GM12878 (cell line): ENCODE data around the gene MED25. TPM values are rescaled to one million over a fixed set of nuclear protein-coding genes. Genes with fewer than 3 reads are reported as not detected.

Experiments used
- ATAC-seq: fragments of 200-7000 bp; cut with Tn5 transposase; 3 replicates; pipeline ENCODE4 v1.9.1; 2020; ENCODE audit warnings: mild to moderate bottlenecking, moderate library complexity
- BruUV-seq: library from RNA; stranded (reverse); fragments of 400-500 nt; replicated peaks from 2 replicates; lab custom pipeline; 2021; lab: Mats Ljungman, UMichigan
- CTCF ChIA-PET: fragments of 300-600 bp; sonication (Branson Sonifier 250); formaldehyde crosslinking; extraction: SDS; loops from one replicate; lab custom pipeline; 2021; ENCODE audit warnings: inconsistent platforms; lab: Yijun Ruan, JAX
- POLR2A ChIA-PET: fragments of 350-600 bp; formaldehyde crosslinking; extraction: SDS; loops from one replicate; lab custom pipeline; 2021; ENCODE audit warnings: inconsistent platforms; lab: Charles Lee
- RAD21 ChIA-PET: fragments of 300-600 bp; sonication (Branson Sonifier 250); formaldehyde crosslinking; loops from one replicate; lab custom pipeline; 2023; ENCODE audit warnings: antibody characterized with exemption; ENCODE audit not compliant: unreplicated experiment; lab: Charles Lee
- SMC1A ChIA-PET: fragments of 300-600 bp; sonication (Branson Sonifier 250); formaldehyde crosslinking; loops from one replicate; lab custom pipeline; 2023; ENCODE audit not compliant: unreplicated experiment, uncharacterized antibody; lab: Charles Lee
- DNase-seq: peaks from one replicate; pipeline ENCODE4 v3.0.0-alpha.2; 2011; ENCODE audit warnings: low read depth, low spot score
- FAIRE-seq: peaks from 3 replicates; lab custom pipeline; 2011; peaks lifted over from hg19 to GRCh38; lab: Jason Lieb, UNC
- H2AFZ ChIP-seq: 2 replicates; pipeline ENCODE4 v1.6.0; 2011; ENCODE audit warnings: low read depth, low read length, control low read depth; ENCODE audit not compliant: control insufficient read depth
- H3K27ac ChIP-seq: 2 replicates; pipeline ENCODE4 v1.5.1; 2011; ENCODE audit warnings: control low read depth; ENCODE audit not compliant: control insufficient read depth, insufficient read depth
- H3K27me3 ChIP-seq, 2 experiments: replicated peaks in 1 of 2; 2 replicates each; pipeline versions ENCODE4 v1.6.0 to v1.6.1; 2011; ENCODE audit warnings: low read length in 1 of 2; ENCODE audit not compliant: control insufficient read depth in 2 of 2, insufficient read depth in 2 of 2
- H3K36me3 ChIP-seq, 2 experiments: 2 replicates each; pipeline ENCODE4 v1.5.1; 2011; ENCODE audit warnings: low read length in 1 of 2; ENCODE audit not compliant: control insufficient read depth in 2 of 2, insufficient read depth in 2 of 2
- H3K4me1 ChIP-seq: 2 replicates; pipeline ENCODE4 v1.6.1; 2011; ENCODE audit warnings: mild to moderate bottlenecking, low read length, moderate library complexity, mixed read lengths; ENCODE audit not compliant: control insufficient read depth, insufficient read depth
- H3K4me2 ChIP-seq: 2 replicates; pipeline ENCODE4 v1.6.0; 2011; ENCODE audit warnings: control low read depth; ENCODE audit not compliant: control insufficient read depth, insufficient read depth
- H3K4me3 ChIP-seq: fragments of 200-600 bp; sonication (generic); 2 replicates; pipeline ENCODE4 v1.5.1; 2016
- H3K79me2 ChIP-seq: 2 replicates; pipeline ENCODE4 v1.6.0; 2011; ENCODE audit warnings: low read length; ENCODE audit not compliant: control insufficient read depth, insufficient read depth
- H3K9ac ChIP-seq: 2 replicates; pipeline ENCODE4 v1.8.0; 2011; ENCODE audit warnings: low read length, control low read depth, mixed read lengths; ENCODE audit not compliant: control insufficient read depth, insufficient read depth
- H3K9me3 ChIP-seq: replicated peaks from 3 replicates; pipeline ENCODE4 v1.5.1; 2011; ENCODE audit warnings: mild to moderate bottlenecking, low read length; ENCODE audit not compliant: control insufficient read depth, insufficient read depth
- H4K20me1 ChIP-seq: 2 replicates; pipeline ENCODE4 v1.6.0; 2011; ENCODE audit not compliant: control insufficient read depth, insufficient read depth
- CBX3 ChIP-seq: fragments of 200-600 bp; sonication (generic); IDR thresholded peaks from 2 replicates; pipeline ENCODE4 v1.6.1; 2016; ENCODE audit warnings: low read depth, borderline replicate concordance
- DPF2 ChIP-seq: fragments of 450-650 bp; IDR thresholded peaks from 2 replicates; pipeline ENCODE4 v1.6.1; 2017; ENCODE audit warnings: mild to moderate bottlenecking
- EP300 ChIP-seq, 2 experiments: fragments of 150-350 bp in 1 of 2; IDR thresholded peaks; 2 replicates each; pipeline ENCODE4 v1.6.1; 2011 to 2012; ENCODE audit warnings: low read depth in 2 of 2, low read length in 2 of 2, borderline replicate concordance in 1 of 2, improper control_type of control experiment in 1 of 2, inconsistent platforms in 1 of 2; ENCODE audit not compliant: control insufficient read depth in 1 of 2
- IRF4 ChIP-seq: IDR thresholded peaks from 2 replicates; pipeline ENCODE4 v1.6.1; 2011; ENCODE audit warnings: low read depth, low read length
- MYB ChIP-seq: fragments of 150-350 bp; IDR thresholded peaks from 2 replicates; pipeline ENCODE4 v1.6.1; 2014; ENCODE audit warnings: mild to moderate bottlenecking, low read depth, low read length, borderline replicate concordance
- NRF1 ChIP-seq: conservative IDR thresholded peaks from 2 replicates; pipeline ENCODE4 v1.6.1; 2011; ENCODE audit warnings: mild to moderate bottlenecking, low read depth, low read length, improper control_type of control experiment
- RAD21 ChIP-seq: IDR thresholded peaks from 2 replicates; pipeline ENCODE4 v1.6.1; 2011; ENCODE audit warnings: mild to moderate bottlenecking, low read depth, low read length, moderate library complexity; ENCODE audit not compliant: insufficient read depth
- STAT3 ChIP-seq: IDR thresholded peaks from 2 replicates; pipeline ENCODE4 v1.6.1; 2011; ENCODE audit warnings: low read depth, low read length, improper control_type of control experiment
- SUPT20H ChIP-seq: IDR thresholded peaks from 2 replicates; pipeline ENCODE4 v1.6.1; 2011; ENCODE audit warnings: low read depth, mild to moderate bottlenecking, low read length, moderate library complexity, borderline replicate concordance; ENCODE audit not compliant: control insufficient read depth
- TCF3 ChIP-seq: IDR thresholded peaks from 2 replicates; pipeline ENCODE4 v1.6.1; 2012; ENCODE audit warnings: low read depth, mild to moderate bottlenecking, low read length, borderline replicate concordance; ENCODE audit not compliant: insufficient read depth
- WGBS: methylation state at CpG from one replicate; pipeline ENCODE4 v1.1.6; 2016; ENCODE audit warnings: low lambda C conversion rate; ENCODE audit not compliant: insufficient replicate concordance, insufficient coverage; ENCODE audit errors: missing lambda C conversion rate; 5-methylcytosine and 5-hydroxymethylcytosine counted together
- in situ Hi-C: fragments of 300-500 bp; cut with MboI; formaldehyde crosslinking; loops from 9 replicates; pipeline ENCODE4 v1.14.3; 2018; ENCODE audit warnings: mixed read lengths
- intact Hi-C: fragments of 100-400 bp; cut with micrococcal nuclease; formaldehyde crosslinking; loops from one replicate; pipeline ENCODE4 v1.14.2; 2022; ENCODE audit not compliant: unreplicated experiment
- polyA plus RNA-seq, 11 experiments: library from polyadenylated mRNA; depleted of rRNA in 4 of 11; unstranded in 6 of 11; stranded (reverse) in 5 of 11; fragments of >200 nt; fragmentation: Nextera tagmentation in 4 of 11; fragmentation: Illumina TruSeq in 1 of 11; extraction: Ambion mirVana in 4 of 11; extraction: Trizol in 1 of 11; gene quantifications; 1 replicate in 1 of 11; 2 replicates in 10 of 11; pipeline versions ENCODE4 v1.2.1 to v1.2.3, GENCODE V29; 2011 to 2016; ENCODE audit warnings: inconsistent platforms in 2 of 11, missing spikeins in 2 of 11, low read depth in 1 of 11
- total RNA-seq, 4 experiments: library from RNA; depleted of rRNA in 3 of 4; stranded (reverse); fragments of >200 nt in 3 of 4; fragmentation: Illumina TruSeq in 1 of 4; extraction: Trizol in 1 of 4; gene quantifications; 2 replicates each; pipeline versions ENCODE4 v1.2.1 to v1.2.3, GENCODE V29; 2013 to 2021
- TF ChIP-seq, protein P1 (sequence below): fragments of 450-650 bp; formaldehyde crosslinking; IDR thresholded peaks from 2 replicates; pipeline ENCODE4 v1.5.0; 2022; ENCODE audit warnings: mild to moderate bottlenecking, missing genetic modification characterization

Gene MED25
- total and polyA plus RNA-seq, 10 of the 15 experiments (the other 5 are each of a cell fraction or from before 2014, with no cell fraction given): 3.5 to 53.9 (median 17.1) TPM

- ChIA-PET RAD21 (no interaction called here), SMC1A (no interaction called here), POLR2A (no interaction called here), CTCF (no interaction called here)
- H2AFZ ChIP-seq: no peak overlapping the region
- H3K4me3 ChIP-seq: no peak overlapping the region
- FAIRE-seq: no peak
- H3K79me2 ChIP-seq: no peaks in the 10 kb centered on the region; the same call in 1 of the 2 replicates
- in situ Hi-C loops (no loop called here), intact Hi-C loops (no loop called here)
- BruUV-seq: no TSS peak
- H3K9ac ChIP-seq: no peak overlapping the region
- H3K27ac ChIP-seq: no peak overlapping the region
- TF ChIP-seq RAD21 (no peak), MYB (no peak), NRF1 (no peak), TCF3 (no peak), DPF2 (no peak), STAT3 (no peak), CBX3 (no peak), EP300 (IDR thresholded peaks at IDR 0.05; ENCODE audit: borderline replicate concordance in 1 of 2, control insufficient read depth in 1 of 2, low read depth in 2 of 2, low read length in 2 of 2) (no peak), SUPT20H (no peak), IRF4 (no peak)
- TF ChIP-seq, protein P1, sequence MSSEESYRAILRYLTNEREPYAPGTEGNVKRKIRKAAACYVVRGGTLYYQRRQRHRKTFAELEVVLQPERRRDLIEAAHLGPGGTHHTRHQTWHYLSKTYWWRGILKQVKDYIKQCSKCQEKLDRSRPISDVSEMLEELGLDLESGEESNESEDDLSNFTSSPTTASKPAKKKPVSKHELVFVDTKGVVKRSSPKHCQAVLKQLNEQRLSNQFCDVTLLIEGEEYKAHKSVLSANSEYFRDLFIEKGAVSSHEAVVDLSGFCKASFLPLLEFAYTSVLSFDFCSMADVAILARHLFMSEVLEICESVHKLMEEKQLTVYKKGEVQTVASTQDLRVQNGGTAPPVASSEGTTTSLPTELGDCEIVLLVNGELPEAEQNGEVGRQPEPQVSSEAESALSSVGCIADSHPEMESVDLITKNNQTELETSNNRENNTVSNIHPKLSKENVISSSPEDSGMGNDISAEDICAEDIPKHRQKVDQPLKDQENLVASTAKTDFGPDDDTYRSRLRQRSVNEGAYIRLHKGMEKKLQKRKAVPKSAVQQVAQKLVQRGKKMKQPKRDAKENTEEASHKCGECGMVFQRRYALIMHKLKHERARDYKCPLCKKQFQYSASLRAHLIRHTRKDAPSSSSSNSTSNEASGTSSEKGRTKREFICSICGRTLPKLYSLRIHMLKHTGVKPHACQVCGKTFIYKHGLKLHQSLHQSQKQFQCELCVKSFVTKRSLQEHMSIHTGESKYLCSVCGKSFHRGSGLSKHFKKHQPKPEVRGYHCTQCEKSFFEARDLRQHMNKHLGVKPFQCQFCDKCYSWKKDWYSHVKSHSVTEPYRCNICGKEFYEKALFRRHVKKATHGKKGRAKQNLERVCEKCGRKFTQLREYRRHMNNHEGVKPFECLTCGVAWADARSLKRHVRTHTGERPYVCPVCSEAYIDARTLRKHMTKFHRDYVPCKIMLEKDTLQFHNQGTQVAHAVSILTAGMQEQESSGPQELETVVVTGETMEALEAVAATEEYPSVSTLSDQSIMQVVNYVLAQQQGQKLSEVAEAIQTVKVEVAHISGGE (CRISPR knock-in tag): no peak
- peaks cover 11% of the 10 kb centered on the region for H3K4me1 ChIP-seq
- 96% methylated on average over 18 of the region's 18 CpGs for WGBS
- DNase-seq: no peak
- no peaks in the 10 kb centered on the region for H4K20me1 ChIP-seq
- H3K36me3 ChIP-seq: peaks cover 3 to 12% of the 10 kb centered on the region in 2 experiments; a peak in 3 of 4 replicates
- ATAC-seq: no peak
- H3K4me2 ChIP-seq: no peak overlapping the region
- no peaks in the 10 kb centered on the region; the same call in 2 of the 3 replicates for H3K9me3 ChIP-seq
- no peaks in the 10 kb centered on the region for H3K27me3 ChIP-seq
These were observed 35.6 kb upstream of the MED25 start for GRCh38 chr19:49782515-49782914.
